Nephron progenitor cell (in vitro differentiated cells): ENCODE data around the gene FRMD4B.

Experiments
- DNase-seq: peaks from one replicate; pipeline ENCODE4 v3.0.0; 2021
- H3K27ac Mint-ChIP-seq: 2 replicates; pipeline ENCODE4 v1.8.0; 2021; ENCODE audit warnings: mild to moderate bottlenecking, moderate library complexity, mixed read lengths
- H3K27me3 Mint-ChIP-seq: 2 replicates; pipeline ENCODE4 v1.8.0; 2021; ENCODE audit warnings: mild to moderate bottlenecking, low read depth, mixed read lengths; ENCODE audit not compliant: poor library complexity
- H3K36me3 Mint-ChIP-seq: 2 replicates; pipeline ENCODE4 v1.8.0; 2021; ENCODE audit warnings: low read depth, mixed read lengths
- H3K4me1 Mint-ChIP-seq: 2 replicates; pipeline ENCODE4 v1.8.0; 2021; ENCODE audit warnings: mixed read lengths
- H3K4me3 Mint-ChIP-seq: 2 replicates; pipeline ENCODE4 v1.8.0; 2021; ENCODE audit warnings: mild to moderate bottlenecking, moderate library complexity, mixed read lengths
- H3K9me3 Mint-ChIP-seq: 2 replicates; pipeline ENCODE4 v1.8.0; 2021; ENCODE audit warnings: mild to moderate bottlenecking, moderate library complexity, mixed read lengths
- CTCF ChIP-seq: fragments of 200-600 bp; sonication (generic); IDR thresholded peaks from 2 replicates; pipeline ENCODE4 v1.5.0; 2021; ENCODE audit warnings: antibody characterized with exemption

The FRMD4B gene

DNA sequence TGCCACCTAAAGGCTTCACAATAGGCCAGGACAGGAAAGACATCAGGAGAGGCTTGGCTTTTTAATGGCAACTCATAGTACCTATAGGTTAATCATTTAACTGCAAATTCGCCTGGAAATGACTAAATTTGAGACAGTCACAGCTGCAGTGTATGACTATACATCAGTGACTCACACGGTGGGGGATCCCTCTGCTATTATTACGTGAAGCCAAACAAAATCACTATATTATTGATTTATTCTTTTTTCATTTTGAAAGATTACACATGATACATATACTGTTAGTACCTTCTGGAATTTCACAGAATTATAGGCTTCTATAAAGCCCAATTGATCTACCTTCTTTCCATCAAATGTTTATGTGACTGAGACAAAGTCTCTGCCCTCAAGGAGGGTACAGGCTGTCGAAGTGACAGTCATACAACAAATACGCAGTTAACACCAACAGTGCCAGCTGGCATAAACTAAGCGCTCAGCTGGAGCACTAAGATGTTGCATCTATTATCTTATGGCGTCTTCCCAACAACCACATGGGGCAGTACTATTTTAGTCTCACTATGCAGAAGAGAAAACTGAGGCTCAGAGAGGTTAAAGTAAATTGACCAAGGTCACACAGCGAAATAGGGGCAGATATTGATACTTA lies 181.5 kb downstream of the FRMD4B start:
- peaks cover 44% of the 10 kb centered on the region for H3K4me1 Mint-ChIP-seq
- no peak for DNase-seq
- peak overlapping the region; percentile 57 for H3K27ac Mint-ChIP-seq
- peaks cover 21% of the 10 kb centered on the region for H3K36me3 Mint-ChIP-seq
- no peaks in the 10 kb centered on the region for H3K9me3 Mint-ChIP-seq
- no peak overlapping the region for H3K4me3 Mint-ChIP-seq
- peaks cover 6% of the 10 kb centered on the region for H3K27me3 Mint-ChIP-seq
- no peak for TF ChIP-seq CTCF

DNA sequence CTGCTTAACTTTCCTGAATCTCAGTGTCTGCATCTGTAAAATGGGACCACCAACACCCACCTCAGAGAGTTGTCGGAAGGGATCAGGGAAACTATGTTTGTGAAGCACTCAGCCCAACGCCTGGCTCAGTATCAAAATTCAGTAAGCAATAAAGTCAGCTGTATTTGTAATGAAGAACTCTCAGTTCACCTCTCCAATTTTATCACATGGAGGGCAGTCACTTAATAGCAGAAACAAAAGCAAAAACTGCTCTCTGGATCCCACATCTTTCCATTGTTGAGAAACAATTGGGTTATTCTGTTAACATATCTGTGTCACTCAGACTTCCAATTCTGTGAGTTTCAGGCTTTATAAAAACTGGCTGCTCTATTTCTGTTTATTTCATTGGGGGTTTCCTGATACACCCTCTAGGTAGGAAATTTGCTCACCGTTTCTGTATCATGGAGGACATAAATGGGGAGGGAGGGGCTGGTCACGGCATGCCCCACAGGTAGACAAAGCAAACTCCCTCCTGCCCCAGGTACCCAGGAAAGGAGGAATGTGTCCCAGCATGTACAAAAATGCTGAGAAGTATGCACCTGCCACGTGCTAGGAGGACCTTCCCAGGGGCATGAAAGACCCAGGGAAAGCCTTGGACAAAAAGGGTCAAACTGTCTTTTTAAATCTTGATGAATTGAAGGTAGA lies 182.1 kb downstream of the FRMD4B start:
- TF ChIP-seq CTCF: no peak
- Mint-ChIP-seq H3K4me3 (no peak overlapping the region), H3K27ac (peak overlapping the region; percentile 57), H3K9me3 (no peaks in the 10 kb centered on the region), H3K27me3 (peaks cover 6% of the 10 kb centered on the region), H3K4me1 (peaks cover 50% of the 10 kb centered on the region), H3K36me3 (peaks cover 20% of the 10 kb centered on the region)
- no peak for DNase-seq

DNA sequence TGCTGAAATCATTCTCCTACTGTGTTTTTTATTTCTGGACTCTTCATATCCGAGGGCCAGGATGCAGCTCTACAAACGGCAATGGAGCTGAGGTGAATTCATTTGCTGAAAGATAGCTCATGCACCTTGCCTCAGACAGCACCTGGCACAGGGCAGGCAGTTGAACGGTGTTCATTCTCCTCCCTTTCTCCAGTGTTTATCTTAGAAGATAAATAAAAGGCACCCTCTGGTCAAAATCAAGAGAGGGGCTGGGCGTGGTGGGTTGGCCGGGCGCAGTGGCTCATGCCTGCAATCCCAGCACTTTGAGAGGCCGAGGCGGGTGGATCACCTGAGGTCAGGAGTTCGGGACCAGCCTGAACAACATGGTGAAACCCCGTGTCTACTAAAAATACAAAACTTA lies 184.2 kb downstream of the FRMD4B start:
- Mint-ChIP-seq H3K9me3 (no peaks in the 10 kb centered on the region), H3K4me3 (no peak overlapping the region), H3K36me3 (peaks cover 22% of the 10 kb centered on the region), H3K27ac (peak overlapping the region; percentile 61), H3K4me1 (peaks cover 68% of the 10 kb centered on the region), H3K27me3 (peaks cover 6% of the 10 kb centered on the region)
- TF ChIP-seq CTCF: no peak
- DNase-seq: no peak

DNA sequence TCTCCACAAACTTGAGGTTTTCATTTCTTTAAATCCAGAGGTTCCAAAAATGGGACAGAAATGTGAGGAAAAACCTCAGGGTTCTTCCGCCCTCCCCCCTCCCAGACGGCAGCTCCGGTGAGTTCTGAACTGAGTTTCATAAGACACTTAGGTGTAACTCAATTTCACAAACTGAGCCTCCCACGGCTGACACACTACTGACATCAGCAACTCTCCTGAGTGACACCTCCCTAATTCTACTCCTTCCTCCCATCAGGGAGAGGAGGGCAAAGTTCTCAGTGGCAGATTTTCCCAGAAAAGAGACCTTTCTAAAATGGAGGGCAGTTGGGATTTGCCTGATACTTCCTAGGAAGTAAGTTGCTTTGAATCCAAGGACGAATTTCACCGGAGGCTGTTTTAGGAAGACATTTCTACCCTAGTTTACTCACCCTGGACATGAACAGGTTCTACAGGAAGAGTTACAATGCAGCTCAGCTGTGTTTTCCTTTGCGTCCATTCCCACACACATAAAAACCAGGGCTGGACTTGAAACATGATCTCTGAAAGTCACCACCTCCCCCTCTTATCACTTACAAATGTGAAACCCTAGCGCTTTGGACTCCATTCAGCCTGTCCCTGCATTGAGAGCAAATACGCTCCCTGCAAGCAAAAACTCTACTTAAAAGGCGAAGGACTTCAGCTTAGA lies 185.4 kb downstream of the FRMD4B start:
- DNase-seq: peak; percentile 33
- Mint-ChIP-seq H3K27me3 (peaks cover under 1% of the 10 kb centered on the region), H3K4me1 (peaks cover 80% of the 10 kb centered on the region), H3K36me3 (peaks cover 29% of the 10 kb centered on the region), H3K4me3 (peak overlapping the region; percentile 81), H3K27ac (peak overlapping the region; percentile 98), H3K9me3 (no peaks in the 10 kb centered on the region)
- no peak for TF ChIP-seq CTCF

DNA sequence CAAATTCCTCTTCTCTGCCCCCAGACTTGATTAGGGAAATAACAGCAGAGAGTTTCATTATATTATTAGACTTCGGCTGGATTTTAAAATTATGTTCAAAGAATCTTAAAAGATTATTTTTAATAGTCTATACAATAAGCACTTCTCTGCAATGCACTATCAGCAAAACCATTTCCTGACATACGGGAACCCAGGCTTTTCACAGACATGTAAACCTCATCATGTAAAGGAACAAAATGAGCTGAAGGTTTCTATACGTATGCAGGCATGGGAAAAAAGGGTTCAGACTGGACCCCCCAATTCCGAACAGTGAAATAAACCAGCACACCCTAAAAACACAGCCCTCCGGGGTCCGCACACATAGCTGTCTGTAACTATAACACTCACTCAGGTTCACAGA lies 185.9 kb downstream of the FRMD4B start:
- peaks cover 86% of the 10 kb centered on the region for H3K4me1 Mint-ChIP-seq

More for the DNA sequence above, 185.9 kb downstream of the FRMD4B start:
- Mint-ChIP-seq H3K36me3 (peaks cover 35% of the 10 kb centered on the region), H3K27ac (peak overlapping the region; percentile 98), H3K27me3 (no peaks in the 10 kb centered on the region), H3K9me3 (no peaks in the 10 kb centered on the region), H3K4me3 (peak overlapping the region; percentile 81)
- TF ChIP-seq CTCF: no peak
- no peak for DNase-seq
